ENCODE results near the gene DUS3L.
"Not testable (repeated sequence)": the region's sequence is repeated elsewhere in the genome, so short reads cannot be mapped to it uniquely, and the experiment has no call there.

DUS3L gene

DNA sequence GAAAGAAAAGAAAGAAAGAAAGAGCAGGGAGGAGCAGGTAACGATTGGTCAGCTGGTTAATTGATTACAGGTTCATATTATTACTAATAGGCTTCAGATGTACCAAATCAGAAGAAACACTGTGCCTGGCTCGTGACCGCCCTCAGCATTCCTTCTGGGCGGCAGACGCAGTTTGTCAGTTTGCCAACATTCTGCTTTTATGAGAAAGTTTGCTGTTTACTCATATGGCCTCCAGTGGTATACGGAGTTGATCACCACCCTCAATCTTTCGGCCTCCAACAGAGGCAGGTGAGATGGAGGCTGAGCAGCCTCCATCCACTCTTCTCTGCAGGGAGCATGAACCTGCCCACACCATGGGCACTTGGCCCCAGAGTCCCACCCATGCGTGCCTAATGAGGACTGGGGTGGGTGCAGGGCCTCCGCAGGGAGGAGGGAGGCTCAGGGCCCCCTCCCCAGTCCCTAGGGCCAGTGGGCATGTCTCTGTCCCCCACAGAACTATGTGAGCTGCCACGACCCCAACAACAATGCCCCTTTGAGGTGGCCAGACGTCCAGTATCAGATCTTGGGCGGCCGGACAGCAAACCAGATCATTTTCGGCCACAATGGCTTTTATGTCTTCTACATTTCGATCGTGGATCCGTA, 15.2 kb downstream of the DUS3L start:
- DNase-seq (ENCODE audit: low read depth in 2 of 2, low spot score in 1 of 2): no peak

DNA sequence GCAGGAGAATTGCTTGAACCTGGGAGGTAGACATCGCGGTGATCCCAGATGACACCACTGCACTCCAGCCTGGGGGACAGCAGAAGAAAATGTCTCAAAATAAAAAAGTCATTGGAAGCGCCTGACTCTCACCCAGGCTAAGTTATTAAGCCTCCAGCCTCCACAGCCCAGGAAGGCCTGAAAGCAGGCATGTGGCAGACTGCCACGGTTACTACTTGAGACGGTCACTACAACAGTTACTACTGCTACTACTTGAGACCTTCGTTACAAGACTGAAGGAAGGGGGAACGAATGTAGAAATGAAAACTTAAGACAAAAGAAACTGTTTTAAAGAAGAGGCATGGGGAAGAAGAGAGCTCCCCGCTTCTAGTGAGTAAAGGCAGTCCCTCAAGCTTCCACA, 16.0 kb downstream of the DUS3L start:
- DNase-seq (ENCODE audit: low read depth in 2 of 2, low spot score in 1 of 2): no peak

DNA sequence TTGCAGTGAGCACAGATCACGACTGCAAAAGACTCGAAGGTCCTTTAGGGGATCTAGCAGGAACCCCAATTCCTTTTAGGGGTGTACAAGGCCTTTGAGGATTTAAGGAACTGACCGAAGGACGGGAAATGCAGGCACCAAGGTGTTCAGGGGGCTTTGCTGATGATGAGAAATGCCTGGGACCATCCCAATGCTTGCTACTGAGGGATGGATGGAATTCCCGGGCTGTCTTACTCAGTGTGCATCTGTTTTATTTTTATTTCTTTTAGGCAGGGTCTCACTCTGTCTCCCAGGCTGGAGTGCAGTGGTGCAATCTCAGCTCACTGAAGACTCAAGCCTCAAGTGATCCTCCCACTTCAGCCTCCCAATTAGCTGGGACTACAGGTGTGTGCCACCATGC, 17.7 kb downstream of the DUS3L start:
- no peak for DNase-seq (ENCODE audit: low read depth in 2 of 2, low spot score in 1 of 2)

DNA sequence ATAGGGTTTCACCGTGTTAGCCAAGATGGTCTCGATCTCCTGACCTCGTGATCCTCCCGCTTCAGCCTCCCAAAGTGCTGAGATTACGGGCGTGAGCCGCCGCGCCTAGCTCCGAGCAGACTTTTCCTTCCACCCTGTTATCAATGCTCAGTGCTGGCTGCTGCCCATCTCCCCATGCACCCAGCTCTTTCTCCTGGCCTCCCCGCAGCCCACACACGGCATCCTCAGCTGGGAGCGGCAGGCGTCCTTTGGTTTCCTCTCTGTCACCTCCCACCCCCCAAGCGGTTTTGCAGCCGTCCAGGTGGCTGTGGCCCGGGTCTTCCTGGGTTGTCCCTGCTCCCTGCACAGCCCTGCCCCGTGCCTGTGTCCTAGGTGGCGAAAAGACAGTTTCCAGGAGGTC, 18.5 kb downstream of the DUS3L start:
- no peak for DNase-seq (ENCODE audit: low read depth in 2 of 2, low spot score in 1 of 2)

DNA sequence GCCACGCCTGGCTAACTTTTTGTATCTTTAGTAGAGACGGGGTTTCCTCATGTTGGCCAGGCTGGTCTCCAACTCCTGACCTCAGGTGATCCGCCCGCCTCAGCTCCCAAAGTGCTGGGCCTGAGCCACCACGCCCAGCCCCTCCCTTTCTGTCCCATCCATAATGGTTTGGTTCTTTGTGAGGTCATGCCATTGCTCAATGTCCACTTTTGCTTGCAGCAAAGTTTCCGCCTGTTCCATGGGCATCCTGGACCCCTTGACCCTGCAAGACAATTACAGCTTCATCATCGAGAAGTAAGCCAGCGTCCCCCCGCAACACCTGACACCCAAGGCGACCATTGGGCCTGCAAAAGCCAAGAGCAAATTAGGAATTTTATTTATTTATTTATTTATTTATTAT, 23.0 kb downstream of the DUS3L start:
- DNase-seq (ENCODE audit: low read depth in 2 of 2, low spot score in 1 of 2): no peak

DNA sequence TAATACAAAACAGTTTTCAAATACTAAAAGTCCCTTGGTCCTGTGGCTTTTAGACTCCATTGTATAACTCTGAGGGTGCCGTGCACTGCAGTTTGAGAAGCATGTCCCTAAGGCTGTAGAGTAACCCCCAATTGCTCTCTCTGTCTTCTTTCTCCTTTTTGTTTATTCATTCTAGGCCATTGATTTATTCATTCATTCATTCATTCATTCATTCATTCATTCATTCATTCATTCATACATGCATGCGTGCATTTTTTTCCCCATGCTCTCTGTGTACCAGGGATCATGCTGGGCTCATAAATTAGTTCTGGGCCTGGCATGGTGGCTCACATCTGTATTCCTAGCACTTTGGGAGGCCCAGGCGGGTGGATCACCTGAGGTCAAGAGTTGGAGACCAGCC, 25.7 kb downstream of the DUS3L start:
- no peak for DNase-seq (ENCODE audit: low read depth in 2 of 2, low spot score in 1 of 2)

DNA sequence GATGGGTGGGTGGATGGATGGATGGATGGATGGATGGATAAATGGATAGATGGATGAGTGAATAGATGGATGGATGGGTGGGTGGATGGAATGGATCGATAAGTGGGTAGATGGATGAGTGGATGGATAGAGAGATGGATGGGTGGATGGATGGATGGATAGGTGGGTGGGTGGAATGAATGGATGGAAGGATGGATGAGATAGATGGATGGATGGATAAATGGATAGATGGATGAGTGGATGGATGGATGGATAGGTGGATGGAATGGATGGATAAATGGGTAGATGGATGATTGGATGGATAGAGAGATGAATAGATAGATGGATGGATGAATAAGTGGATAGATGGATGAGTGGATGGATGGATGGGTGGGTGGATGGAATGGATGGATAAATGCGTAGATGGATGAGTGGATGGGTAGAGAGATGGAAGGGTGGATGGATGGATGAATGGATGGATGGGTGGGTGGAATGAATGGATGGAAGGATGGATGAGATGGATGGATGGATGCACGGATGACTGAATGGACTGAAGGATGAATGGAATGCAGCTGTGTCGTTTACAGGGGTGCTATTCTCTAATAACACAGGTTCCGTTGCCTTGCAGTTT, 28.2 kb downstream of the DUS3L start:
- no peak for DNase-seq (ENCODE audit: low read depth in 2 of 2, low spot score in 1 of 2)

DNA sequence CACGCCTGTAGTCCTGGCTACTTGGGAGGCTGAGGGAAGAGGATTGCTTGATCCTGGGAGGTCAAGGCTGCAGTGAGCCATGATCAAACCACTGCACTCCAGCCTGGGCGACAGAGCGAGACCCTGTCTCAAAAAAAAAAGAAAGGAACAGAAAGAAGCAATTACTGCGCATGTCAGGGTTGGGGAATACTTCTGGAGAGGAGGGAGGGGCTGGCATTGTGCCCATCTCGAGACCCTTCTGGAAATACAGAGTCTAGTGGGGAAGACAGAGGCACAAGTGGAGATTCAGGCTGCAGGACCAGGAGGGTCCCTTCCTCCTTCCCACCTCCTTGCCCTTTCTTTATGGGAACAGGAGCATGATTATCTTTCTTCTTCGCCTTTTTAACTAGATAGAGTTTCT, 37.2 kb downstream of the DUS3L start:
- no peak for DNase-seq (ENCODE audit: low read depth in 2 of 2, low spot score in 1 of 2)

DNA sequence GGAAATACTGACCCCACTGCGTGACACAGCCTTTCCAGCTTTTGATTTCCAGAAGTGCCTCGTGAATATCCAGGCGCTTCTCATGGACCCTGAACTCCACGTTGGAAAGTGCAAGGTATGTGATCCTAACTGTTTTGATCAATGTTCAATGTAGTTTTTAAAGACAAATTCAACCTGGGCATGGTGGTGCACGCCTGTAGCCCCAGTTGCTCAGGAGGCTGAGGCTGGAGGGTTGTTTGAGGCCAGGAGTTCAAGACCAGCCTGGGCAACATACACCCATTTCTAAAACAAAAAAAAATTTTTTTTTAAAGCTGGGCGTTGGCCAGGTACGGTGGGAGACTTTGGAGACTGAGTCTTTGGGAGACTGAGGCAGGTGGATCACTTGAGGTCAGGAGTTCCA, 39.3 kb downstream of the DUS3L start:
- DNase-seq (ENCODE audit: low read depth in 2 of 2, low spot score in 1 of 2): no peak

DNA sequence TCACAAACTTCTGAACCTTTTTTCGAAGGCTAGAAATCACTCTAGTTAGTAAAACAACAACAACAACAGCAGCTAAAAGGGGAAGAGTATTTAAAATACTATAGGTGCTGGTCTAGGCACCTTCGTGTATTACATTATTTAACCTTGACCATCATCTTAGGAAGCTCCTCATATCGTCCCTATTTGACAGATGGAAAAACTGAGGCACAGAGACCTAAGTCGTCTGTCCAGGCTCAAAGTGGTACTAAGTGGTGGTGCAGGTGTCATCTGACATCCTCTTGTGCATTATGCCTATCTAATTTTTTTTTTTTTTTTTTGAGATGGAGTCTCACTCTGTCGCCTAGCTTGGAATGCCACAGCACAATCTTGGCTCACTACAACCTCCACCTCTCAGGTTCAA, 41.5 kb downstream of the DUS3L start:
- DNase-seq (ENCODE audit: low read depth in 2 of 2, low spot score in 1 of 2): no peak

DNA sequence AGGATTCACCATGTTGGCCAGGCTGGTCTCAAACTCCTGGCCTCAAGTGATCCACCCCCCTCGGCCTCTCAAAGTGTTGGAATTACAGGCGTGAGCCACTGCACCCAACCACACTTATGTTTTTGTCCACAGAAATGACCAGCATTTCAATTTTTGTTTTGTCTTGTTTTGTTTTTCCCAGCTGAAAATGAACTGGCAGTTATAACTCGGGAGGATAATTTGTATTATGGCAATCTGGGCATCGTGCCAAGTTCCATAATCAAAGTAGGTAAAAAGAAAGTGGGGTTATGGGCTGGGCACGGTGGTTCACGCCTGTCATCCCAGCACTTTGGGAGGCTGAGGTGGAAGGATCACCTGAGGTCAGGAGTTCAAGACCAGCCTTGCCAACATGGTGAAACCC, 42.0 kb downstream of the DUS3L start:
- DNase-seq (ENCODE audit: low read depth in 2 of 2, low spot score in 1 of 2): not testable (repeated sequence)

DNA sequence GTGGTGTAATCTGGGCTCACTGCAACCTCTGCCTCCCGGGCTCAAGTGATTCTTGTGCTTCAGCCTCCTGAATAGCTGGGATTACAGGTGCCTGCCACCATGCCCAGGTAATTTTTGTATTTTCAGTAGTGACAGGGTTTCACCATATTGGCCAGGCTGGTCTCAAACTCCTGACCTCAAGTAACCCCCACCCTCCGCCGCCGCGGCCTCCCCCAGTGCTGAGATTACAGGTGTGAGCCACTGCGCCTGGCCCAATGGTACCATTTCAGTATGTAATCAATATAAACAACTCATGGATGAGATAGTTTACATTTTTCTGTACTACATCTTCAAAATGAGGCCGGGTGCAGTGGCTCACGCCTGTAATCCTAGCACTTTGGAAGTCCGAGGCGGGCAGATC, 46.0 kb downstream of the DUS3L start:
- not testable (repeated sequence) for DNase-seq (ENCODE audit: low read depth in 2 of 2, low spot score in 1 of 2)

DNA sequence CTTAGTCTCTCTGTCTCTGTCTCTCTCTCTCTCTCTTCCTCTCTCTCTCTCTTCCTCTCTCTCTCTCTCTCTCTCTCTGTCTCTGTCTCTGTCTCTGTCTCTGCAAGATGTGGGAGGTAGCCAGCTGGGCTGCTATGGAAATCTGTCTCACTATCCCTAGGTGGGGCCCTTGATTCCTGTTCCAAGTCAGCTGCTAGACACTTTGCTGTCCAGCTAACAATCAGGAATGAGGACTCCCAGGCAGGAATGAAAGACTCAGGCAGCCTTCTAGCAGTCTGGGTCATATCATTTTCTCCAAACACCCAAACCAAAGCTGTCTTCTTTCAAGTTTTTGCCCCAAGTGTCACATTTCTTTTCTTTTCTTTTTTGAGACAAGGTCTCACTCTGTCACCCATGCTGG, 47.3 kb downstream of the DUS3L start:
- no peak for DNase-seq (ENCODE audit: low read depth in 2 of 2, low spot score in 1 of 2)

DNA sequence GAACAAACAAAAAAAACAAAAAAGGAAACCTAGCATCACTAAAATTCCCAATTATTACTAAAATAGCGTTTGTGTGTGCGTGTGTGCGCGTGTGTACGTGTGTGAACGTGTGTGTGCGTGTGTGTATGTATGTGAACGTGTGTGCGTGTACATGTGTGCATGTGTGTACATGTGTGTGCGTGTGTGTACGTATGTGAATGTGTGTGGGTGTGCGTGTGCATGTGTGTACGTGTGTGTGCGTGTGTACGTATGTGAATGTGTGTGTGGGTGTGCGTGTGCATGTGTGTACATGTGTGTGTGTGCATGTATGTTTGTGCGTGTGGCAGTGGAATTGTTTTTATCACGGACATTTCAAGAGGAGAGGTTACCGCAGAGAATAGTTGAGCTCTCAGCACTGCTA, 48.9 kb downstream of the DUS3L start:
- no peak for DNase-seq (ENCODE audit: low read depth in 2 of 2, low spot score in 1 of 2)

DNA sequence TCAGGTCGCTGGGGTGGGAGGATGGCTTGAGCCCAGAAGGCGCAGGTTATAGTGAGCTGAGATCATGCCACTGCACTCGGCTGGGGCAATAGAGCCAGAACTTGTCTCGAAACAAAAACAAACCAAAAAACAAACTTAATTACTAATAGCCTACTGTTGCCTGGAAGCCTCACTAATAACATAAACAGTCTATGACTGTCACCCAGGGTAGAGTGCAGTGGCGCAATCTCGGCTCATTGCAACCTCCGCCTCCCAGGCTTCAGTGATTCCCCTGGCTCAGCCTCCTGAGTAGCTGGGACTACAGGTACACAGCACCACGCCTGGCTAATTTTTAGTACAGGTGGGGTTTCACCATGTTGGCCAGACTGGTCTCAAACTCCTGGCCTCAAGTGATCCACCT, 52.5 kb downstream of the DUS3L start:
- DNase-seq (ENCODE audit: low read depth in 2 of 2, low spot score in 1 of 2): no peak
